GM12875 (cell line): ENCODE results near the gene BBX.

ENCODE experiments used
- H3K4me3 ChIP-seq: one replicate; pipeline ENCODE4 v1.5.1; 2011; ENCODE audit warnings: low read depth, low read length, control low read depth
- CTCF ChIP-seq: IDR thresholded peaks from 2 replicates; pipeline ENCODE4 v1.5.1; 2011; ENCODE audit warnings: low read depth, mild to moderate bottlenecking, control low read depth, inconsistent platforms, low read length, moderate library complexity, borderline replicate concordance; ENCODE audit not compliant: insufficient read depth

BBX gene

GRCh38 chr3:107579371-107579770, 56.6 kb downstream of the BBX start:
- no peak for TF ChIP-seq CTCF
- no peak overlapping the region for H3K4me3 ChIP-seq

- no peak for TF ChIP-seq CTCF
Measured at GRCh38 chr3:107581230-107581629, 58.5 kb downstream of the BBX start.

GRCh38 chr3:107588217-107588616, 65.5 kb downstream of the BBX start:
- no peak overlapping the region for H3K4me3 ChIP-seq
- TF ChIP-seq CTCF = no peak

More at GRCh38 chr3:107581230-107581629, 58.5 kb downstream of the BBX start:
- no peak overlapping the region for H3K4me3 ChIP-seq

- H3K4me3 ChIP-seq = no peak overlapping the region
- no peak for TF ChIP-seq CTCF
Measured at GRCh38 chr3:107589454-107589853, 66.7 kb downstream of the BBX start.

GRCh38 chr3:107590786-107591185, 68.0 kb downstream of the BBX start:
- no peak overlapping the region for H3K4me3 ChIP-seq
- no peak for TF ChIP-seq CTCF

GRCh38 chr3:107592073-107592472, 69.3 kb downstream of the BBX start:
- no peak for TF ChIP-seq CTCF
- no peak overlapping the region for H3K4me3 ChIP-seq

GRCh38 chr3:107594870-107595269, 72.1 kb downstream of the BBX start:
- H3K4me3 ChIP-seq = no peak overlapping the region
- TF ChIP-seq CTCF = no peak
